HepG2 (cell line): ENCODE results near the gene AGR2. TPM values are rescaled to one million over a fixed set of nuclear protein-coding genes. Genes with fewer than 3 reads are reported as not detected.

Experiments
- ATAC-seq: fragments of 200-7000 bp; cut with Tn5 transposase; 3 replicates; pipeline ENCODE4 v1.9.1; 2020; ENCODE audit warnings: mild to moderate bottlenecking, moderate library complexity
- BruUV-seq: library from RNA; stranded (reverse); fragments of 400-500 nt; replicated peaks from 2 replicates; lab custom pipeline; 2021; lab: Mats Ljungman, UMichigan
- CTCF ChIA-PET: fragments of 300-600 bp; formaldehyde crosslinking; extraction: SDS; loops from one replicate; lab custom pipeline; 2021; ENCODE audit warnings: low total read pairs, inconsistent platforms, low intra/inter-chr PET ratio; lab: Yijun Ruan, JAX
- POLR2A ChIA-PET: fragments of 350-600 bp; sonication (Branson Sonifier 250); formaldehyde crosslinking; loops from one replicate; lab custom pipeline; 2020; ENCODE audit warnings: antibody characterized with exemption, inconsistent platforms; lab: Yijun Ruan, JAX
- DNase-seq: peaks from one replicate; pipeline ENCODE4 v3.0.0-alpha.2; 2015; ENCODE audit warnings: low spot score
- FAIRE-seq: peaks from 3 replicates; lab custom pipeline; 2011; peaks lifted over from hg19 to GRCh38; lab: Jason Lieb, UNC
- H2AFZ ChIP-seq: one replicate; pipeline ENCODE4 v1.6.1; 2011; ENCODE audit warnings: low read length, inconsistent platforms
- H3K27ac ChIP-seq: fragments of 300-600 bp; 3 replicates; pipeline ENCODE4 v1.8.0; 2011; ENCODE audit warnings: mixed run types, mild to moderate bottlenecking, mixed read lengths, low read length, inconsistent platforms; ENCODE audit not compliant: insufficient read depth; ENCODE audit errors: extremely low read length
- H3K27me3 ChIP-seq, 2 experiments: fragments of 200-600 bp in 1 of 2; 2 replicates in 1 of 2; 3 replicates in 1 of 2; pipeline versions ENCODE4 v1.6.0 to v1.8.0; 2011; ENCODE audit warnings: low read length in 2 of 2, mild to moderate bottlenecking in 2 of 2, moderate library complexity in 2 of 2, inconsistent platforms in 1 of 2; ENCODE audit not compliant: insufficient read depth in 2 of 2, control insufficient read depth in 1 of 2
- H3K36me3 ChIP-seq, 2 experiments: fragments of 200-600 bp in 1 of 2; replicated peaks in 1 of 2; 2 replicates in 1 of 2; 3 replicates in 1 of 2; pipeline versions ENCODE4 v1.5.1 to v1.8.0; 2011; ENCODE audit warnings: low read length in 2 of 2, inconsistent platforms in 1 of 2; ENCODE audit not compliant: insufficient read depth in 2 of 2, control insufficient read depth in 1 of 2
- H3K4me1 ChIP-seq: 2 replicates; pipeline ENCODE4 v1.5.1; 2012; ENCODE audit warnings: low read length, inconsistent platforms; ENCODE audit not compliant: insufficient read depth
- H3K4me2 ChIP-seq: 2 replicates; pipeline ENCODE4 v1.6.0; 2011; ENCODE audit warnings: low read depth, low read length, inconsistent platforms
- H3K4me3 ChIP-seq, 3 experiments: fragments of 200-600 bp in 1 of 3; sonication (generic), shearing (Covaris generic) in 1 of 3; replicated peaks in 1 of 3; 2 replicates each; pipeline ENCODE4 v1.5.1; 2011 to 2016; ENCODE audit warnings: low read length in 3 of 3, inconsistent platforms in 2 of 3, low read depth in 2 of 3, mild to moderate bottlenecking in 2 of 3, control low read depth in 1 of 3, mixed read lengths in 1 of 3; ENCODE audit not compliant: insufficient read depth in 1 of 3
- H3K79me2 ChIP-seq: one replicate; pipeline ENCODE4 v1.6.1; 2011; ENCODE audit warnings: low read length, inconsistent platforms; ENCODE audit not compliant: insufficient read depth
- H3K9ac ChIP-seq: 2 replicates; pipeline ENCODE4 v1.6.0; 2011; ENCODE audit warnings: mild to moderate bottlenecking, low read depth, low read length, inconsistent platforms; ENCODE audit not compliant: insufficient read depth
- H3K9me3 ChIP-seq: 2 replicates; pipeline ENCODE4 v1.5.1; 2012; ENCODE audit warnings: mild to moderate bottlenecking, low read length
- H4K20me1 ChIP-seq: 2 replicates; pipeline ENCODE4 v1.6.0; 2011; ENCODE audit warnings: inconsistent platforms, mild to moderate bottlenecking, low read length, moderate library complexity; ENCODE audit not compliant: insufficient read depth
- ARID3A ChIP-seq: IDR thresholded peaks from 2 replicates; pipeline ENCODE4 v1.6.1; 2012; ENCODE audit warnings: low read depth, low read length, improper control_type of control experiment
- HNRNPL ChIP-seq: fragments of 200-400 bp; formaldehyde crosslinking; IDR thresholded peaks from 2 replicates; pipeline ENCODE4 v1.6.1; 2017; ENCODE audit warnings: mild to moderate bottlenecking, low read depth, low read length
- LBX2 ChIP-seq: sonication (generic); formaldehyde crosslinking; IDR thresholded peaks from 2 replicates; pipeline ENCODE4 v1.5.0; 2020; ENCODE audit warnings: missing genetic modification reagents, mild to moderate bottlenecking, borderline replicate concordance
- POLR2G ChIP-seq: fragments of 200-400 bp; formaldehyde crosslinking; IDR thresholded peaks from 2 replicates; pipeline ENCODE4 v1.6.1; 2018; ENCODE audit warnings: mild to moderate bottlenecking, low read depth, low read length, moderate library complexity
- ZFP41 ChIP-seq: sonication (generic); formaldehyde crosslinking; IDR thresholded peaks from 2 replicates; pipeline ENCODE4 v1.4.0; 2020; ENCODE audit warnings: mild to moderate bottlenecking, missing genetic modification reagents, borderline replicate concordance
- ZNF839 ChIP-seq: sonication (generic); formaldehyde crosslinking; IDR thresholded peaks from 2 replicates; pipeline ENCODE4 v1.4.0; 2020; ENCODE audit warnings: missing genetic modification reagents, mild to moderate bottlenecking, borderline replicate concordance
- WGBS: methylation state at CpG from one replicate; pipeline ENCODE4 v1.1.6; 2017; ENCODE audit warnings: low lambda C conversion rate; 5-methylcytosine and 5-hydroxymethylcytosine counted together
- in situ Hi-C: cut with HindIII; loops from 2 replicates; pipeline ENCODE4 v1.10.0; 2017; ENCODE audit warnings: low pct_unique_long_range_greater_than_20kb; ENCODE audit not compliant: extremely low pct_ligation_motif_present
- intact Hi-C: fragments of 100-400 bp; cut with micrococcal nuclease; formaldehyde crosslinking; loops from one replicate; pipeline ENCODE4 v1.10.0; 2022; ENCODE audit not compliant: unreplicated experiment
- polyA plus RNA-seq, 8 experiments: library from polyadenylated mRNA; depleted of rRNA in 3 of 8; stranded (reverse) in 7 of 8; unstranded in 1 of 8; fragments of >200 nt; fragmentation: Illumina TruSeq in 4 of 8; extraction: Trizol in 4 of 8; gene quantifications; 2 replicates each; pipeline versions ENCODE4 v1.2.1 to v1.2.3, GENCODE V29; 2011 to 2016; ENCODE audit warnings: low read depth in 4 of 8, missing spikeins in 1 of 8, mixed read lengths in 1 of 8; ENCODE audit not compliant: insufficient read depth in 1 of 8
- total RNA-seq, 5 experiments: library from RNA; depleted of rRNA; stranded (reverse); fragments of >200 nt; fragmentation: Illumina TruSeq; extraction: Trizol; gene quantifications; 2 replicates each; pipeline ENCODE4 v1.2.3, GENCODE V29; 2016; ENCODE audit warnings: low read depth in 1 of 5

AGR2 gene
- total and polyA plus RNA-seq, 2 of the 13 experiments (the other 11 are each of a cell fraction or from before 2014, with no cell fraction given): 1.7 to 2.9 TPM

- TF ChIP-seq ARID3A: no peak
Observed at GRCh38 chr7:16803881-16804673, 722 bp downstream of the AGR2 start (continued).

- CTCF ChIA-PET: interaction anchor here (3.0 kb wide), 1 partner anchor 115 kb away, joined by 15 read pairs; no protein-coding TSS in a partner anchor
- H3K79me2 ChIP-seq: no peaks in the 10 kb centered on the region
- H3K9me3 ChIP-seq: no peaks in the 10 kb centered on the region
- intact Hi-C loops: no loop called here
- no TSS peak for BruUV-seq
- in situ Hi-C loops: loop anchor here (5.0 kb wide), 1 partner anchor 114 kb away; no protein-coding TSS in a partner anchor
- TF ChIP-seq ZFP41 (CRISPR knock-in tag) (no peak), POLR2G (no peak), ZNF839 (no peak), LBX2 (CRISPR knock-in tag) (no peak), HNRNPL (no peak)
- TF ChIP-seq, all 625 proteins: peak for 0
- Histone ChIP-seq H3K9ac (no peak overlapping the region), H3K27ac (no peak overlapping the region), H3K36me3 (no peaks in the 10 kb centered on the region), H3K4me3 (no peak overlapping the region), H3K4me1 (peaks cover 23% of the 10 kb centered on the region), H2AFZ (no peak overlapping the region), H4K20me1 (no peaks in the 10 kb centered on the region), H3K4me2 (no peak overlapping the region), H3K27me3 (no peaks in the 10 kb centered on the region)
- DNase-seq (no peak), FAIRE-seq (no peak), ATAC-seq (no peak)
- 92% methylated on average over 4 of the region's 4 CpGs for WGBS
- POLR2A ChIA-PET: no interaction called here
Observed at GRCh38 chr7:16803125-16803524, 1.7 kb downstream of the AGR2 start.
